Cardiac muscle cell (in vitro differentiated cells and primary cell): Measurements from ENCODE around the gene EPN2. TPM values are rescaled to one million over a fixed set of nuclear protein-coding genes. Genes with fewer than 3 reads are reported as not detected.
A peak's percentile ranks its signal among the peaks of the same experiment; 100 is the strongest.

Source experiments
- DNase-seq, 2 donors: peaks; one replicate each; pipeline versions ENCODE4 v3.0.0 to v3.0.0-alpha.2; 2010 to 2017; ENCODE audit warnings: low read depth in 1 of 2, low spot score in 1 of 2
- H3K27ac ChIP-seq: fragments of 200-600 bp; sonication (generic); 2 replicates; pipeline ENCODE4 v1.5.1; 2016
- H3K27me3 ChIP-seq: fragments of 200-600 bp; sonication (generic); 2 replicates; pipeline ENCODE4 v1.6.0; 2016; ENCODE audit warnings: control low read depth
- H3K36me3 ChIP-seq: fragments of 200-600 bp; sonication (generic); 2 replicates; pipeline ENCODE4 v1.5.1; 2016; ENCODE audit warnings: control low read depth
- H3K4me1 ChIP-seq: fragments of 200-600 bp; sonication (generic); 2 replicates; pipeline ENCODE4 v1.8.1; 2017; ENCODE audit warnings: low read depth, mild to moderate bottlenecking, mixed run types
- H3K4me3 ChIP-seq: fragments of 200-600 bp; sonication (generic); 2 replicates; pipeline ENCODE4 v1.5.1; 2016; ENCODE audit warnings: mild to moderate bottlenecking
- H3K9me3 ChIP-seq: fragments of 200-600 bp; sonication (generic); 2 replicates; pipeline ENCODE4 v1.5.1; 2017; ENCODE audit warnings: low read depth, mild to moderate bottlenecking, control low read depth
- polyA plus RNA-seq: library from polyadenylated mRNA; unstranded; fragments of >200 nt; fragmentation: Nextera tagmentation; extraction: Ambion mirVana; gene quantifications from 2 replicates; pipeline ENCODE4 v1.2.1, GENCODE V29; 2016
- total RNA-seq: library from RNA; depleted of rRNA; stranded (reverse); fragments of >200 nt; gene quantifications from 2 replicates; pipeline ENCODE4 v1.2.3, GENCODE V29; 2016
- TF ChIP-seq, protein P1 (sequence below): IDR thresholded peaks from 2 replicates; pipeline ENCODE4 v1.5.1; 2012; ENCODE audit warnings: low read depth, mild to moderate bottlenecking, low read length

The EPN2 gene
- total and polyA plus RNA-seq, 2 experiments from 2014 or later, result 43.5 to 45.5 TPM

- no peaks in the 10 kb centered on the region for H3K27me3 ChIP-seq
- H3K9me3 ChIP-seq, result no peaks in the 10 kb centered on the region
- TF ChIP-seq, protein P1, sequence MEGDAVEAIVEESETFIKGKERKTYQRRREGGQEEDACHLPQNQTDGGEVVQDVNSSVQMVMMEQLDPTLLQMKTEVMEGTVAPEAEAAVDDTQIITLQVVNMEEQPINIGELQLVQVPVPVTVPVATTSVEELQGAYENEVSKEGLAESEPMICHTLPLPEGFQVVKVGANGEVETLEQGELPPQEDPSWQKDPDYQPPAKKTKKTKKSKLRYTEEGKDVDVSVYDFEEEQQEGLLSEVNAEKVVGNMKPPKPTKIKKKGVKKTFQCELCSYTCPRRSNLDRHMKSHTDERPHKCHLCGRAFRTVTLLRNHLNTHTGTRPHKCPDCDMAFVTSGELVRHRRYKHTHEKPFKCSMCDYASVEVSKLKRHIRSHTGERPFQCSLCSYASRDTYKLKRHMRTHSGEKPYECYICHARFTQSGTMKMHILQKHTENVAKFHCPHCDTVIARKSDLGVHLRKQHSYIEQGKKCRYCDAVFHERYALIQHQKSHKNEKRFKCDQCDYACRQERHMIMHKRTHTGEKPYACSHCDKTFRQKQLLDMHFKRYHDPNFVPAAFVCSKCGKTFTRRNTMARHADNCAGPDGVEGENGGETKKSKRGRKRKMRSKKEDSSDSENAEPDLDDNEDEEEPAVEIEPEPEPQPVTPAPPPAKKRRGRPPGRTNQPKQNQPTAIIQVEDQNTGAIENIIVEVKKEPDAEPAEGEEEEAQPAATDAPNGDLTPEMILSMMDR, result no peak
- H3K4me3 ChIP-seq, result no peak overlapping the region
- peak overlapping the region; percentile 77 for H3K27ac ChIP-seq
- peak in 1 of 2 donors; percentile 31 for DNase-seq
- no peaks in the 10 kb centered on the region for H3K36me3 ChIP-seq
- H3K4me1 ChIP-seq, result peaks cover 18% of the 10 kb centered on the region
Observed at GRCh38 chr17:19336938-19337711, 100.0 kb downstream of the EPN2 start.

GRCh38 chr17:19337712-19338023, 100.5 kb downstream of the EPN2 start:
- no peak overlapping the region for H3K4me3 ChIP-seq
- DNase-seq, result peak in 1 of 2 donors; percentile 32
- TF ChIP-seq, protein P1, result no peak
- no peaks in the 10 kb centered on the region for H3K27me3 ChIP-seq
- peaks cover 20% of the 10 kb centered on the region for H3K4me1 ChIP-seq
- no peaks in the 10 kb centered on the region for H3K9me3 ChIP-seq
- peak overlapping the region; percentile 77 for H3K27ac ChIP-seq
- no peaks in the 10 kb centered on the region for H3K36me3 ChIP-seq

GRCh38 chr17:19338031-19338990, 101.1 kb downstream of the EPN2 start:
- Histone ChIP-seq H3K27ac (peak overlapping the region; percentile 77), H3K9me3 (no peaks in the 10 kb centered on the region), H3K36me3 (no peaks in the 10 kb centered on the region), H3K4me3 (no peak overlapping the region), H3K4me1 (peaks cover 20% of the 10 kb centered on the region), H3K27me3 (no peaks in the 10 kb centered on the region)
- TF ChIP-seq, protein P1, result peak; percentile 58
- peak; percentile 49 to 61 for DNase-seq

GRCh38 chr17:19339341-19339815, 102.2 kb downstream of the EPN2 start:
- H3K36me3 ChIP-seq, result no peaks in the 10 kb centered on the region
- H3K4me1 ChIP-seq, result peaks cover 20% of the 10 kb centered on the region
- H3K4me3 ChIP-seq, result no peak overlapping the region
- no peaks in the 10 kb centered on the region for H3K9me3 ChIP-seq
- no peaks in the 10 kb centered on the region for H3K27me3 ChIP-seq
- no peak for DNase-seq
- peak overlapping the region; percentile 8 for H3K27ac ChIP-seq
- TF ChIP-seq, protein P1, result no peak

GRCh38 chr17:19341211-19341631, 104.1 kb downstream of the EPN2 start:
- Histone ChIP-seq H3K36me3 (no peaks in the 10 kb centered on the region), H3K27ac (peak overlapping the region; percentile 85), H3K4me3 (no peak overlapping the region), H3K9me3 (no peaks in the 10 kb centered on the region), H3K27me3 (no peaks in the 10 kb centered on the region), H3K4me1 (peaks cover 20% of the 10 kb centered on the region)
- DNase-seq, result no peak
- TF ChIP-seq, protein P1, result no peak
